GDM1 (cell line): ENCODE data around the gene GRB10.
"Not testable (repeated sequence)": the region's sequence is repeated elsewhere in the genome, so short reads cannot be mapped to it uniquely, and the experiment has no call there.

Source experiments
- DNase-seq: peaks from one replicate; lab custom pipeline; 2025; lab: John Stamatoyannopoulos, UW

The GRB10 gene

GRCh38 chr7:50778189-50778588 lies 4.5 kb downstream of the GRB10 start:
- DNase-seq, result no peak

- DNase-seq, result no peak
Observed at GRCh38 chr7:50775836-50776235, 6.9 kb downstream of the GRB10 start.

GRCh38 chr7:50775231-50775630 lies 7.5 kb downstream of the GRB10 start:
- no peak for DNase-seq

GRCh38 chr7:50774319-50774718 lies 8.4 kb downstream of the GRB10 start:
- no peak for DNase-seq

- DNase-seq, result not testable (repeated sequence)
Observed at GRCh38 chr7:50773071-50773470, 9.6 kb downstream of the GRB10 start.

- no peak for DNase-seq
Observed at GRCh38 chr7:50771120-50772002, 11.3 kb downstream of the GRB10 start.

GRCh38 chr7:50768485-50769474 lies 13.9 kb downstream of the GRB10 start:
- DNase-seq, result no peak

GRCh38 chr7:50766849-50767207 lies 15.9 kb downstream of the GRB10 start:
- DNase-seq, result no peak

GRCh38 chr7:50766106-50766848 lies 16.4 kb downstream of the GRB10 start:
- DNase-seq, result no peak

- DNase-seq, result no peak
Observed at GRCh38 chr7:50762337-50762736, 20.4 kb downstream of the GRB10 start.

- DNase-seq, result peak; percentile 10
Observed at GRCh38 chr7:50761713-50762112, 21.0 kb downstream of the GRB10 start.

- no peak for DNase-seq
Observed at GRCh38 chr7:50757703-50758390, 24.8 kb downstream of the GRB10 start.

GRCh38 chr7:50756180-50756579 lies 26.5 kb downstream of the GRB10 start:
- DNase-seq, result no peak

- DNase-seq, result no peak
Observed at GRCh38 chr7:50754684-50755083, 28.0 kb downstream of the GRB10 start.

GRCh38 chr7:50754241-50754640 lies 28.5 kb downstream of the GRB10 start:
- DNase-seq, result no peak

GRCh38 chr7:50752422-50752821 lies 30.3 kb downstream of the GRB10 start:
- no peak for DNase-seq

- no peak for DNase-seq
Observed at GRCh38 chr7:50751146-50751545, 31.6 kb downstream of the GRB10 start.

GRCh38 chr7:50749896-50750295 lies 32.8 kb downstream of the GRB10 start:
- DNase-seq, result no peak

- no peak for DNase-seq
Observed at GRCh38 chr7:50748472-50748871, 34.2 kb downstream of the GRB10 start.

- DNase-seq, result no peak
Observed at GRCh38 chr7:50745835-50746234, 36.9 kb downstream of the GRB10 start.

- no peak for DNase-seq
Observed at GRCh38 chr7:50745336-50745735, 37.4 kb downstream of the GRB10 start.

GRCh38 chr7:50743893-50744292 lies 38.8 kb downstream of the GRB10 start:
- DNase-seq, result no peak
